ENCODE measurements around the gene FCHO1.

FCHO1 gene, protein sequence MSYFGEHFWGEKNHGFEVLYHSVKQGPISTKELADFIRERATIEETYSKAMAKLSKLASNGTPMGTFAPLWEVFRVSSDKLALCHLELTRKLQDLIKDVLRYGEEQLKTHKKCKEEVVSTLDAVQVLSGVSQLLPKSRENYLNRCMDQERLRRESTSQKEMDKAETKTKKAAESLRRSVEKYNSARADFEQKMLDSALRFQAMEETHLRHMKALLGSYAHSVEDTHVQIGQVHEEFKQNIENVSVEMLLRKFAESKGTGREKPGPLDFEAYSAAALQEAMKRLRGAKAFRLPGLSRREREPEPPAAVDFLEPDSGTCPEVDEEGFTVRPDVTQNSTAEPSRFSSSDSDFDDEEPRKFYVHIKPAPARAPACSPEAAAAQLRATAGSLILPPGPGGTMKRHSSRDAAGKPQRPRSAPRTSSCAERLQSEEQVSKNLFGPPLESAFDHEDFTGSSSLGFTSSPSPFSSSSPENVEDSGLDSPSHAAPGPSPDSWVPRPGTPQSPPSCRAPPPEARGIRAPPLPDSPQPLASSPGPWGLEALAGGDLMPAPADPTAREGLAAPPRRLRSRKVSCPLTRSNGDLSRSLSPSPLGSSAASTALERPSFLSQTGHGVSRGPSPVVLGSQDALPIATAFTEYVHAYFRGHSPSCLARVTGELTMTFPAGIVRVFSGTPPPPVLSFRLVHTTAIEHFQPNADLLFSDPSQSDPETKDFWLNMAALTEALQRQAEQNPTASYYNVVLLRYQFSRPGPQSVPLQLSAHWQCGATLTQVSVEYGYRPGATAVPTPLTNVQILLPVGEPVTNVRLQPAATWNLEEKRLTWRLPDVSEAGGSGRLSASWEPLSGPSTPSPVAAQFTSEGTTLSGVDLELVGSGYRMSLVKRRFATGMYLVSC

DNA sequence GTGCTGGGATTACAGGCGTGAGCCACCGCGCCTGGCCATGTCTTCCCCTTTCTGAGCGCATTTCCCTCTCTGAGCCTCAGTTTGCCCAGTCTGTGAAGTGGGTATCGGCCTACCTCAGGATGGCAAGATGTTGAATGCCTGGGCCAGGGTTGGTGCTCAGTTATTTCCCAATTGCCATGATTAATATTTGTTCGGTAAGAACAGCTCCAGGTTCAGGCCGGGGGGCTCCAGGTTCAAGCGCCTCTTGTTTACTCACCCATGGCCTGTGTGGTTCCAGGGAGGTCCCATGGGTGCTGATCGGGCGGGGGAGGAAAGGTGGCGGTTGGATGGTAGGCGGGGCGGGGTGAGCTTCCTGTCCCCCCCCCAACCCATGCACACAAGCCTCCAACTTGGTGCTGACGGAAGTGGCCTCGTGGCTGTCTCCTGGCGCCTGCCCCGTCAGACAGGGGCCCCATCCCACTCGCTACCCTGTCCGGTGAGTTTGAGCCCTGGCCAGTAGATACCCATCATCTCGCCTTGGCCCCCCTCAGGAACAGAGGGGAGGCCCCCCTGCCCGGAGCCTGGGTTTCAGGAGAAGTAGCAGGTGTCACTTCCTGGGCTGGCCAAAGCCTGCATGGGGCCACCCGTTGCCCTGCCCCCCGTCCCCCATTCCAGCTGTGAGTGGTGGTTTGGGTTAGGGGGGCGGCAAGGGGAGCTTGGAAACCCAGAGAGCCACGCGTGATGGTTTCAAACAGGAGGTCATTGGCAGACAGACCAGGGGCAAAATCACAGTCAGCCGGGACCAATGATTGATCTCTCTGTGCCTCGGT is at the start of gene FCHO1:
Gene FCHO1 (plus strand): TSS at position 375 of the 809 bp plus-strand sequence. CDS start 3,688 bp downstream, outside the sequence.
- peaks cover 0 to 2% of the 10 kb centered on the region in 2 donors for H3K27me3 ChIP-seq (ENCODE audit: control insufficient read depth in 2 of 2, insufficient read depth in 2 of 2, low read length in 2 of 2)
- no peaks in the 10 kb centered on the region for H3K36me3 ChIP-seq (ENCODE audit: control insufficient read depth in 2 of 2, insufficient read depth in 2 of 2, low read length in 2 of 2)
- peak within 1 kb of the TSS; percentile 9 to 69 for H3K4me3 ChIP-seq (ENCODE audit: low read length in 2 of 2)
- peaks cover 3 to 4% of the 10 kb centered on the region in 2 donors for H3K4me1 ChIP-seq (ENCODE audit: control insufficient read depth in 2 of 2, insufficient read depth in 2 of 2, low read length in 2 of 2)
- no peaks in the 10 kb centered on the region for H3K9me3 ChIP-seq (ENCODE audit: control insufficient read depth in 2 of 2, low read length in 2 of 2)
- peak within 1 kb of the TSS; percentile 23 to 32 for H3K9ac ChIP-seq (ENCODE audit: low read depth in 1 of 2, low read length in 2 of 2)
- peak within 1 kb of the TSS; percentile 45 to 70 for H3K27ac ChIP-seq (ENCODE audit: low read depth in 2 of 2, low read length in 2 of 2)

- Histone ChIP-seq H3K27me3 (ENCODE audit: control insufficient read depth in 2 of 2, insufficient read depth in 2 of 2, low read length in 2 of 2) (peaks cover 0 to 2% of the 10 kb centered on the region in 2 donors), H3K9ac (ENCODE audit: low read depth in 1 of 2, low read length in 2 of 2) (no peak overlapping the region), H3K9me3 (ENCODE audit: control insufficient read depth in 2 of 2, low read length in 2 of 2) (no peaks in the 10 kb centered on the region), H3K27ac (ENCODE audit: low read depth in 2 of 2, low read length in 2 of 2) (no peak overlapping the region), H3K36me3 (ENCODE audit: control insufficient read depth in 2 of 2, insufficient read depth in 2 of 2, low read length in 2 of 2) (no peaks in the 10 kb centered on the region), H3K4me1 (ENCODE audit: control insufficient read depth in 2 of 2, insufficient read depth in 2 of 2, low read length in 2 of 2) (no peaks in the 10 kb centered on the region), H3K4me3 (ENCODE audit: low read length in 2 of 2) (no peak overlapping the region)
Measured at GRCh38 chr19:17703824-17704463, 47.3 kb upstream of the FCHO1 start.

- Histone ChIP-seq H3K4me3 (ENCODE audit: low read length in 2 of 2) (no peak overlapping the region), H3K27me3 (ENCODE audit: control insufficient read depth in 2 of 2, insufficient read depth in 2 of 2, low read length in 2 of 2) (no peaks in the 10 kb centered on the region), H3K9me3 (ENCODE audit: control insufficient read depth in 2 of 2, low read length in 2 of 2) (no peaks in the 10 kb centered on the region), H3K27ac (ENCODE audit: low read depth in 2 of 2, low read length in 2 of 2) (no peak overlapping the region), H3K4me1 (ENCODE audit: control insufficient read depth in 2 of 2, insufficient read depth in 2 of 2, low read length in 2 of 2) (no peaks in the 10 kb centered on the region), H3K9ac (ENCODE audit: low read depth in 1 of 2, low read length in 2 of 2) (no peak overlapping the region), H3K36me3 (ENCODE audit: control insufficient read depth in 2 of 2, insufficient read depth in 2 of 2, low read length in 2 of 2) (no peaks in the 10 kb centered on the region)
Measured at GRCh38 chr19:17706750-17707181, 44.5 kb upstream of the FCHO1 start.

DNA sequence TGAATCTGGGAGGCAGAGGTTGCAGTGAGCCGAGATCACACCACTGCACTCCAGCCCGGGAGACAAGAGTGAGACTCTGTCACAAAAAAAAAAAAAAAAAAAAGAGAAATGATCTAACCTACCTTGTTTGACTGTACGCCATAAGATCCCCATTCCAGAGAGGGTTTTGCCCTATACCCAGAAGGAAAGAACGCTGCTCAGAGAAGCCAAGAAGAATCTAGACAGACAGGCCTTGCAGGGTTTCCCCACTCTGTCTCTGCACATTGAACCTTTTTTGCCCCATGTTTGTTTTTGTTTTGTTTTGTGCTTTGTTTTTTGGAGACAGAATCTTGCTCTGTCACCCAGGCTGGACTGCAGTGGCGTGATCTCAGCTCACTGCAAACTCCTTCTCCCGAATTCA is 39.4 kb upstream of the FCHO1 start:
- no peak overlapping the region for H3K27ac ChIP-seq (ENCODE audit: low read depth in 2 of 2, low read length in 2 of 2)
- no peaks in the 10 kb centered on the region for H3K9me3 ChIP-seq (ENCODE audit: control insufficient read depth in 2 of 2, low read length in 2 of 2)
- H3K4me3 ChIP-seq (ENCODE audit: low read length in 2 of 2): no peak overlapping the region
- H3K36me3 ChIP-seq (ENCODE audit: control insufficient read depth in 2 of 2, insufficient read depth in 2 of 2, low read length in 2 of 2): no peaks in the 10 kb centered on the region
- no peaks in the 10 kb centered on the region for H3K27me3 ChIP-seq (ENCODE audit: control insufficient read depth in 2 of 2, insufficient read depth in 2 of 2, low read length in 2 of 2)
- no peaks in the 10 kb centered on the region for H3K4me1 ChIP-seq (ENCODE audit: control insufficient read depth in 2 of 2, insufficient read depth in 2 of 2, low read length in 2 of 2)
- H3K9ac ChIP-seq (ENCODE audit: low read depth in 1 of 2, low read length in 2 of 2): no peak overlapping the region

DNA sequence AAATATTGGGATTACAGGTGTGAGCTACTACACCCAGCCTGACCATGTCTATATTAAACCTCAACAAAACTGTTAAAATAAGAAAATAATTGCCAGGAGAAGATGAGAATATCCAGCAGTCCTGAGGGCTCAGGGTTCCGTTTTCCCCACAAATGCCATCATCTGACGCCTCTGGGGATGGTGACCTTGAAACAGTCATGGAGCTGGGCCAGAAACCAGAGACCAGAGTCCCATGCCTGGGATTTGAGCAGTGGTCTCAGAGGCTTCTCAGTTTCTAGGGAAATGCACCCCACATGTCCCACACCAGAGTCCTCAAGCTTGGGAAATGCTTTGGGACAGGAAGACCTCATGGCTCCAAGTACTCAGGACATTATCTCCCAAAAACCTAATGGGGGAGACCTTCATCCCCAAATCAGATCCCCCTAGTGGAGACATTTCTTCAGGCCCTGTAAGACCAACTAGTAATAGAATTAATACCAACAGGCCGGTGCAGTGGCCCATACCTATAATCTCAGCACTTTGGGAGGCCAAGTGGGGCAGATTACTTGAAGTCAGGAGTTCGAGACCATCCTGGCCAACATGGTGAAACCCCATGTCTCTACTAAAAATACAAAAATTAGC is 34.9 kb upstream of the FCHO1 start:
- Histone ChIP-seq H3K27ac (ENCODE audit: low read depth in 2 of 2, low read length in 2 of 2) (no peak overlapping the region), H3K4me1 (ENCODE audit: control insufficient read depth in 2 of 2, insufficient read depth in 2 of 2, low read length in 2 of 2) (peaks cover 22 to 24% of the 10 kb centered on the region in 2 donors), H3K9me3 (ENCODE audit: control insufficient read depth in 2 of 2, low read length in 2 of 2) (no peaks in the 10 kb centered on the region), H3K9ac (ENCODE audit: low read depth in 1 of 2, low read length in 2 of 2) (no peak overlapping the region), H3K4me3 (ENCODE audit: low read length in 2 of 2) (no peak overlapping the region), H3K36me3 (ENCODE audit: control insufficient read depth in 2 of 2, insufficient read depth in 2 of 2, low read length in 2 of 2) (no peaks in the 10 kb centered on the region), H3K27me3 (ENCODE audit: control insufficient read depth in 2 of 2, insufficient read depth in 2 of 2, low read length in 2 of 2) (no peaks in the 10 kb centered on the region)

DNA sequence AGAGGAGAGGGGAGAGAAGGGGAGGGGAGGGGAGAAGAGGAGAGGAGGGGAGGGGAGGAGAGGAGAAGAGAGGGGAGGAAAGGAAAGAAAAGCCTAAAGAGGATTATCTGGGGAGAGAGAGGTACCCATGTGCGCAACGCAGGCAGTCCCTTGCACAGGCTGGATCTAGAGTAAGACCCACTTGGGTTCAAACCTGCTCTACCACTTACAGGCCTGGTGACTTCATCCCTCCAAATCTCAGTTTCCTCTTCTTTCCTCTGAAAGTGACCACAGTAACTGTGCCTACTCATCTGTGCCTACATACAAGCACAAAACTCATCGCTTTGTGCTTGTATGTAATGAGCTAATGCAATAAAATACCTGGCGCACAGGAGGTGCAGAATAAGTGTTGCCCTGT is 32.7 kb upstream of the FCHO1 start:
- no peaks in the 10 kb centered on the region for H3K9me3 ChIP-seq (ENCODE audit: control insufficient read depth in 2 of 2, low read length in 2 of 2)
- H3K36me3 ChIP-seq (ENCODE audit: control insufficient read depth in 2 of 2, insufficient read depth in 2 of 2, low read length in 2 of 2): no peaks in the 10 kb centered on the region
- no peak overlapping the region for H3K27ac ChIP-seq (ENCODE audit: low read depth in 2 of 2, low read length in 2 of 2)
- no peaks in the 10 kb centered on the region for H3K27me3 ChIP-seq (ENCODE audit: control insufficient read depth in 2 of 2, insufficient read depth in 2 of 2, low read length in 2 of 2)
- H3K4me3 ChIP-seq (ENCODE audit: low read length in 2 of 2): peak overlapping the region; percentile 62 to 76
- H3K4me1 ChIP-seq (ENCODE audit: control insufficient read depth in 2 of 2, insufficient read depth in 2 of 2, low read length in 2 of 2): peaks cover 24 to 28% of the 10 kb centered on the region in 2 donors
- H3K9ac ChIP-seq (ENCODE audit: low read depth in 1 of 2, low read length in 2 of 2): no peak overlapping the region

- H3K36me3 ChIP-seq (ENCODE audit: control insufficient read depth in 2 of 2, insufficient read depth in 2 of 2, low read length in 2 of 2): peaks cover 5% of the 10 kb centered on the region in 2 donors
- peak within 1 kb of the TSS; percentile 62 to 76 for H3K4me3 ChIP-seq (ENCODE audit: low read length in 2 of 2)
- no peaks in the 10 kb centered on the region for H3K9me3 ChIP-seq (ENCODE audit: control insufficient read depth in 2 of 2, low read length in 2 of 2)
- no peaks in the 10 kb centered on the region for H3K27me3 ChIP-seq (ENCODE audit: control insufficient read depth in 2 of 2, insufficient read depth in 2 of 2, low read length in 2 of 2)
- H3K9ac ChIP-seq (ENCODE audit: low read depth in 1 of 2, low read length in 2 of 2): peak within 1 kb of the TSS; percentile 54 to 69
- peak within 1 kb of the TSS; percentile 23 to 27 for H3K27ac ChIP-seq (ENCODE audit: low read depth in 2 of 2, low read length in 2 of 2)
- peaks cover 24 to 28% of the 10 kb centered on the region in 2 donors for H3K4me1 ChIP-seq (ENCODE audit: control insufficient read depth in 2 of 2, insufficient read depth in 2 of 2, low read length in 2 of 2)
Measured at GRCh38 chr19:17718947-17719711, 32.1 kb upstream of the FCHO1 start, which contains the start of gene MAP1S. Gene MAP1S (plus strand): TSS chr19:17719480. CDS start chr19:17719503, 23 bp downstream.

GRCh38 chr19:17719730-17720400 is 31.4 kb upstream of the FCHO1 start:
- peaks cover 24 to 28% of the 10 kb centered on the region in 2 donors for H3K4me1 ChIP-seq (ENCODE audit: control insufficient read depth in 2 of 2, insufficient read depth in 2 of 2, low read length in 2 of 2)
- H3K27me3 ChIP-seq (ENCODE audit: control insufficient read depth in 2 of 2, insufficient read depth in 2 of 2, low read length in 2 of 2): no peaks in the 10 kb centered on the region
- peak overlapping the region; percentile 54 to 69 for H3K9ac ChIP-seq (ENCODE audit: low read depth in 1 of 2, low read length in 2 of 2)
- H3K36me3 ChIP-seq (ENCODE audit: control insufficient read depth in 2 of 2, insufficient read depth in 2 of 2, low read length in 2 of 2): peaks cover 10 to 12% of the 10 kb centered on the region in 2 donors
- H3K9me3 ChIP-seq (ENCODE audit: control insufficient read depth in 2 of 2, low read length in 2 of 2): no peaks in the 10 kb centered on the region
- H3K27ac ChIP-seq (ENCODE audit: low read depth in 2 of 2, low read length in 2 of 2): peak overlapping the region; percentile 23 to 27
- peak overlapping the region; percentile 57 to 76 for H3K4me3 ChIP-seq (ENCODE audit: low read length in 2 of 2)

Measured in mucosa of rectum (tissue), 2 donors.